ENCODE measurements around the gene CACNA2D1.

Gene CACNA2D1

DNA sequence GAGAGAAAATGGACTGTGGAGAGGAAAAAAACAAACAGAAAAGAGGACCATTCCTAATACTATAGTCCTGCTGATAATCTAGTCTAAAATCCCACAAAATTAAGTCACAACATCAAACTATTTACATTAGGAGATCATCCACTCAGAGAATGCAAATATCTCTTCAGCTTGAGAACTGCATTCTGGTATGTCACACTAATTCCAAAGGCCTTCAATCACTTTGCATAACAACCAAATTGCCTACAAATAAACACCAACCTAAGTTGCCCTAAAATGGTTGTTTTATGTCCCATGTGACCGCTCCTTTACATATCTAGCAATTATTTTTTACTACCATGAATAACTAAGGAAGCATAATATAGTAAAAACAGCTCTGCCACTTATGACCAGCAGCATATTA lies 264.3 kb downstream of the CACNA2D1 start:
- TF ChIP-seq LEF1 (IDR thresholded peaks at IDR 0.05; ENCODE audit: borderline replicate concordance) = no peak
- TF ChIP-seq, protein P1, sequence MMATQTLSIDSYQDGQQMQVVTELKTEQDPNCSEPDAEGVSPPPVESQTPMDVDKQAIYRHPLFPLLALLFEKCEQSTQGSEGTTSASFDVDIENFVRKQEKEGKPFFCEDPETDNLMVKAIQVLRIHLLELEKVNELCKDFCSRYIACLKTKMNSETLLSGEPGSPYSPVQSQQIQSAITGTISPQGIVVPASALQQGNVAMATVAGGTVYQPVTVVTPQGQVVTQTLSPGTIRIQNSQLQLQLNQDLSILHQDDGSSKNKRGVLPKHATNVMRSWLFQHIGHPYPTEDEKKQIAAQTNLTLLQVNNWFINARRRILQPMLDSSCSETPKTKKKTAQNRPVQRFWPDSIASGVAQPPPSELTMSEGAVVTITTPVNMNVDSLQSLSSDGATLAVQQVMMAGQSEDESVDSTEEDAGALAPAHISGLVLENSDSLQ (IDR thresholded peaks at IDR 0.05) = no peak
- no peak for TF ChIP-seq ZNF384 (IDR thresholded peaks at IDR 0.05)
- TF ChIP-seq ELF4 (IDR thresholded peaks at IDR 0.05) = no peak
- TF ChIP-seq SP1 (IDR thresholded peaks at IDR 0.05) = no peak
- CTCF ChIA-PET = no interaction called here
- no peak for DNase-seq (ENCODE audit: extremely low spot score)
- POLR2A ChIA-PET = no interaction called here

- CTCF ChIA-PET = interaction anchor here (0.5 kb wide), 1 partner anchor 130 kb away, joined by 3 read pairs; no protein-coding TSS in a partner anchor
- POLR2A ChIA-PET = no interaction called here
- no peak for DNase-seq (ENCODE audit: extremely low spot score)
Measured at GRCh38 chr7:82175319-82175718, 268.3 kb downstream of the CACNA2D1 start.

DNA sequence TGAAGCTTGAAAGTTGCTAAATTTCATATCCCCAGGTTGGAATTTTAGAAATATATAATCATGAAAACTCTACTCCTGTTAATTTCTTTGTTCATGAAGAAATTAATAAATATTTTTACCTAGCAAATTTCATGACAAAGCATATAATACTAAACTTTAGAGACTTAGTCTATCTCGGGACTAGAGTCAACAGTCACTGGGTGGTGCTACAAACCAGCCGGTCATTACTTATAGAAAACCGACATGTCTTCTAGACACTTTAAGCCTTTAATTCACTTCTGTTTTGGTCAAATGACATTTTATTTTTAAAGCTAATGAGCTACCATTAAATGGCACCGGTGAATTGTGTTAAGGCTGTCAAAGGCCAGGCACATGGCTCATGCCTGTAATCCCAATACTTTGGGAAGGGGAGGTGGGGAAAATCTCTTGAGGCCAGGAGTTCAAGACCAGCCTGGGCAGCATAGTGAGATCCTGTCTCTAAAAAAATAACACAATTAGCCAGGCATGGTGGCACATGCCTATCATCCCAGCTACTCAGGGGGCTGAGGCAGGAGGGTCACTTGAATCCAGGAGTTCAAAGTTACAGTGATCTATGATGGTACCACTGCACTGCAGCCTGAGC lies 270.1 kb downstream of the CACNA2D1 start:
- TF ChIP-seq ELF4 (IDR thresholded peaks at IDR 0.05) = no peak
- POLR2A ChIA-PET = no interaction called here
- CTCF ChIA-PET = no interaction called here
- DNase-seq (ENCODE audit: extremely low spot score) = no peak

More at GRCh38 chr7:82175319-82175718, 268.3 kb downstream of the CACNA2D1 start:
- no peak for TF ChIP-seq ELF4 (IDR thresholded peaks at IDR 0.05)
- TF ChIP-seq, protein P1 (IDR thresholded peaks at IDR 0.05) = no peak
- no peak for TF ChIP-seq ARNT (IDR thresholded peaks at IDR 0.05)
- no peak for TF ChIP-seq TARDBP (IDR thresholded peaks at IDR 0.05)
- no peak for TF ChIP-seq SUZ12 (IDR thresholded peaks at IDR 0.05)
- TF ChIP-seq FOXM1 (IDR thresholded peaks at IDR 0.05; ENCODE audit: borderline replicate concordance) = no peak
- TF ChIP-seq LEF1 (IDR thresholded peaks at IDR 0.05; ENCODE audit: borderline replicate concordance) = no peak
- TF ChIP-seq FOXA1 (IDR thresholded peaks at IDR 0.05) = no peak
- TF ChIP-seq CTBP1 (IDR thresholded peaks at IDR 0.05; ENCODE audit: borderline replicate concordance) = no peak
- TF ChIP-seq BHLHE40 (IDR thresholded peaks at IDR 0.05; ENCODE audit: borderline replicate concordance) = no peak
- no peak for TF ChIP-seq FOXK2 (IDR thresholded peaks at IDR 0.05)
- TF ChIP-seq L3MBTL2 (conservative IDR thresholded peaks at IDR 0.05) = no peak
- no peak for TF ChIP-seq SP1 (IDR thresholded peaks at IDR 0.05)
- TF ChIP-seq HDGF (IDR thresholded peaks at IDR 0.05; ENCODE audit: borderline replicate concordance) = no peak
- no peak for TF ChIP-seq ZNF384 (IDR thresholded peaks at IDR 0.05)

DNA sequence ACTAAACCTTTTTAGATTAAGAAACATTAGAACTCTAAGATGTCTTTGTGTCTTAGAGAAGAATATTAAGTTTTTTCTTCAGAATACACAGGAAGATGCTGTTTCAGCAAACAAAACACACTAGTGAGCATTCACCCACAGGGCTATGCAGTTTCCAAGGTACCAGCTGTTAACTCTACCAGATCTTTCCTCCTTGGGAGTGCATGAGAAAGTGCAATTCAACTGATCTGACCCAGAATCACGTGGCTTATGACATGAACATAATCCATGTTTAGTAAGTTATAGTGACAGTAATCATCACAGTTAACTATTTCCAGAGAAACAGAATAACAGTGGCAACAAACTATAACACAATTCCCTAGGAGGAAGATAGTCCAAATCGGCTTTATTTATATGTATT lies 270.7 kb downstream of the CACNA2D1 start:
- POLR2A ChIA-PET = no interaction called here
- no peak for TF ChIP-seq CTBP1 (IDR thresholded peaks at IDR 0.05; ENCODE audit: borderline replicate concordance)
- TF ChIP-seq, protein P1 (IDR thresholded peaks at IDR 0.05) = no peak
- no peak for TF ChIP-seq FOXK2 (IDR thresholded peaks at IDR 0.05)
- no peak for TF ChIP-seq LEF1 (IDR thresholded peaks at IDR 0.05; ENCODE audit: borderline replicate concordance)
- TF ChIP-seq ELF4 (IDR thresholded peaks at IDR 0.05) = no peak
- TF ChIP-seq SUZ12 (IDR thresholded peaks at IDR 0.05) = no peak
- no peak for TF ChIP-seq L3MBTL2 (conservative IDR thresholded peaks at IDR 0.05)
- TF ChIP-seq ARNT (IDR thresholded peaks at IDR 0.05) = no peak
- no peak for TF ChIP-seq SP1 (IDR thresholded peaks at IDR 0.05)
- TF ChIP-seq NFRKB (IDR thresholded peaks at IDR 0.05) = no peak
- TF ChIP-seq BHLHE40 (IDR thresholded peaks at IDR 0.05; ENCODE audit: borderline replicate concordance) = no peak
- no peak for TF ChIP-seq TARDBP (IDR thresholded peaks at IDR 0.05)
- DNase-seq (ENCODE audit: extremely low spot score) = no peak
- CTCF ChIA-PET = no interaction called here

GRCh38 chr7:82172017-82172416 lies 271.6 kb downstream of the CACNA2D1 start:
- TF ChIP-seq FOXM1 (IDR thresholded peaks at IDR 0.05; ENCODE audit: borderline replicate concordance) (no peak), ZNF384 (IDR thresholded peaks at IDR 0.05) (0 out of 2 replicates have a peak, but pooled peaks have one; percentile 34)
- ChIA-PET POLR2A (no interaction called here), CTCF (interaction anchor here (1.0 kb wide), 1 partner anchor 24 kb away, joined by 4 read pairs; no protein-coding TSS in a partner anchor)
- DNase-seq (ENCODE audit: extremely low spot score) = no peak

- no peak for TF ChIP-seq SUZ12 (IDR thresholded peaks at IDR 0.05)
- no peak for TF ChIP-seq SP1 (IDR thresholded peaks at IDR 0.05)
- TF ChIP-seq ZNF384 (IDR thresholded peaks at IDR 0.05) = no peak
- TF ChIP-seq FOXK2 (IDR thresholded peaks at IDR 0.05) = no peak
- TF ChIP-seq, protein P1 (IDR thresholded peaks at IDR 0.05) = no peak
- no peak for TF ChIP-seq LEF1 (IDR thresholded peaks at IDR 0.05; ENCODE audit: borderline replicate concordance)
- TF ChIP-seq FOXA1 (IDR thresholded peaks at IDR 0.05) = no peak
- no peak for TF ChIP-seq FOXM1 (IDR thresholded peaks at IDR 0.05; ENCODE audit: borderline replicate concordance)
- no peak for TF ChIP-seq BHLHE40 (IDR thresholded peaks at IDR 0.05; ENCODE audit: borderline replicate concordance)
- ChIA-PET CTCF (no interaction called here), POLR2A (no interaction called here)
- DNase-seq (ENCODE audit: extremely low spot score) = no peak
Measured at GRCh38 chr7:82167558-82168314, 275.8 kb downstream of the CACNA2D1 start.
